Activated CD4-positive, alpha-beta T cell treated with anti-CD3 and anti-CD28 coated beads, Interleukin-2, amount 50 U/mL, for 16 hours (primary cell): Measurements from ENCODE around the gene OR10X1.

Experiments used
- DNase-seq: peaks from one replicate; pipeline ENCODE4 v3.0.0-alpha.2; 2020

Gene OR10X1, protein sequence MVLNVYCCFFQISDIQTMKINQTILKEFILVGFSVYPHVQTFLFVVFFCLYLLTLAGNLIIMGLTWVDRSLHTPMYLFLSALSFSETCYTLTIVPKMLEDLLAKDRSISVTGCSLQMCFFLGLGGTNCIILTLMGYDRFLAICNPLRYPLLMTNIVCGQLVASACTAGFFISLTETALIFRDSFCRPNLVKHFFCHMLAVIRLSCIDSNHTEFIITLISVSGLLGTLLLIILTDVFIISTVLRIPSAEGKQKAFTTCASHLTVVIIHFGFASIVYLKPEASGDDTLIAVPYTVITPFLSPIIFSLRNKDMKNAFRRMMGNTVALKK

DNA sequence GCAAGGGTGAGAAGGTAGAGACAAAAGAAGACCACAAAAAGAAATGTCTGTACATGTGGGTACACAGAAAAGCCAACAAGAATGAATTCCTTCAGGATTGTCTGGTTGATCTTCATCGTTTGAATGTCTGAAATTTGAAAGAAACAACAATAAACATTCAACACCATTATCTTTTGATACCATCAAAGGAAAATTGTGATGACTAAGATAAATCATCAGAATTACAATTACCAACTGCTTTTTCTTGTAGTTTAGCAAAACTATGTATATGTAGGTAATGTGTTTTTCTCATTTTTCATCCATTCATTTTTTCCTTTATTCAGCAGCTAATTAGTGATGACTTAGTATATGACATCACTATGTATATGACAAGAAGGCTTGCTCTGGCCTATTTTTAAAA is at the start of gene OR10X1:
Gene OR10X1 (minus strand): TSS at position 167 of the 400 bp plus-strand sequence. CDS start 0 bp downstream, at position 167.
- DNase-seq = no peak

DNA sequence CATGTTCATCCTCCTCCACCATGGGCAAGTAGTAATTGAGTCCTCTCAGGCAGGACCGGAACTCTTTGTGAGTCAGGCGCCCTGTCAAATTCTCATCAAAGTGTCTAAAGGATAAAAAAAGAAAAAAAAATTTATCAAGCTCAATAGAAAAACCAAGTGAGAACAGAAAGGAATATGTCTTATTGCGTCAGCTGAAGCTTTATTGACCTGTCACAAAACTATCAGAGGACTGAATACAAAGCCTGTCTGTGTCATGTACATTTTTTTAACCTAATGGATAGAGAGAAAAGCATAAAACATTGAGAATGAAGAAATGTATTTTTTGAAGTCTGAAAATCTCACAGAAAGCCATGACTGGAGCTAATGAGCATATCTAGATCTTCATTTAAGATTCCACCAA is 34.1 kb upstream of the OR10X1 start:
- no peak for DNase-seq

DNA sequence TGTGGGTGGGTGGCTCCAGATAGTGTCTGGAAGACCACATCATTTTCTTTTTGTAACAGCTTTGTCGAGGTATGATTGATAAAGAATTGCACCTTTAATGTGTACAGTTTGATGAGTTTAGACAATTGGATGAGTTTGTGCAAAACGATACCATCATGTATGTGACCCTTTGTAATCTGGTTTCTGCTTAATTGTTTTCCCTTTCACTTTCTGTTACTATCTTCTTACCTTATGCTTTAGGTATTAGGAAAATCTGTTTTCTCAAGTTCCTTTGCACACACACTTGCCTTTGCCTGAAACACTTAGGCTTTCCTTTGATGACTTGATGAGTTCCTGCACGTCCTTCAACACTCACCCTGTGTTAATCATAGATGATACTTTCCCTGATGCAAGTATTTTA is 32.2 kb upstream of the OR10X1 start:
- no peak for DNase-seq

DNA sequence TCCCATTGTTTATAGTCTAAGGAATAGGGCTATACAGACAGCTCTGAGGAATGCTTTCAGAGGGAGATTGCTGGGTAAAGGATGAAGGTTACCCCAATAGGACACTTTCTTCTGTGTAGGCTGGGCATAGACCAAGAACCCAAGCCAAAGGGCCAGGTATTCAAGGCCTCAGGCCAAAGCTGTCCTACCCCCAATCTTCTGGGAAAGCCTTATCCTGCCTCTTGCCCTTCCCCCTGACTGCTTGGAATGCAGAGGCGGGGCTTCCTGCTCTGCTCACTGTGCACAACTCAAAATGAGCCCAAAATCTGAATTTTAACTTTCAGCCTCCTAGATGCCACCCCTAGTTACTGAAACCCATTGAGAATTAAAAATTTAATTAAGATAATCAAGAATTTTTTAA is 27.6 kb upstream of the OR10X1 start:
- DNase-seq = no peak

DNA sequence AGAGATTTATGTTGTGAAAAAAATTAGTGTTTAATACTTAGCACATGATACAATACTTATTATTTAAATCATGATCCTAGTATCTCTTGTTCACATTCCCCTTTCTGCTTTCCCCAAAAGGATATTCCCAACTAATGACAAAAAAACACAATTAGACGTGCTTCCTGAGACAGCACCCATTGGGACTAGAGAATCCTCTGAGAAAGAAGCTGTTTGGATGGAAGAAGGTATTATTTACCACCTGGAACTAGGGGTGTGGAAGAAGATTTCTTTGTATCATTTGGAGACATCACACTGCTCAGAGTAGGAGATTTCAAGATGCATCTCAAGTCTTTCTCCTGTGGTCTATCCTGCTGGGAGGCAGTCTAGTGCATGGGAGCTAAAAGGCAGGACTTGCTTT is 25.3 kb upstream of the OR10X1 start, which contains the start of gene OR10Z1:
Gene OR10Z1 (plus strand): TSS at position 301 of the 400 bp plus-strand sequence. CDS start 1,171 bp downstream, outside the sequence.
- no peak for DNase-seq

DNA sequence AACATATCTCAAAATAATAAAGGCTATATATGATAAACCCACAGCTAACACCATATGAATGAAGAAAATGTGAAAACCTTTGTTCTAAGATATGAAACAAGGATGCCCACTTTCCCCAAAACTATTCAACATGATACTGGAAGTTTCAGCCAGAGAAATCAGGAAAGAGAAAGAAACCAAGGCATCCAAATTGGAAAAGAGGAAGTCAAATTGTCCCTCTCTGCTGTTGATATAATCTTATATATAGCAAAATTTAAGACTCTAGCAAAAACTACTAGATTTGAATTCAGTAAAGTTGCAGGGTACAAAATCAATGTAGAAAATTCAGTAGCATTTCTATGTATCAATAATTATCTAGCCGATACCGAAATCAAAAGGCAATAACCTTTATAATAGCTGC is 21.0 kb upstream of the OR10X1 start:
- no peak for DNase-seq

DNA sequence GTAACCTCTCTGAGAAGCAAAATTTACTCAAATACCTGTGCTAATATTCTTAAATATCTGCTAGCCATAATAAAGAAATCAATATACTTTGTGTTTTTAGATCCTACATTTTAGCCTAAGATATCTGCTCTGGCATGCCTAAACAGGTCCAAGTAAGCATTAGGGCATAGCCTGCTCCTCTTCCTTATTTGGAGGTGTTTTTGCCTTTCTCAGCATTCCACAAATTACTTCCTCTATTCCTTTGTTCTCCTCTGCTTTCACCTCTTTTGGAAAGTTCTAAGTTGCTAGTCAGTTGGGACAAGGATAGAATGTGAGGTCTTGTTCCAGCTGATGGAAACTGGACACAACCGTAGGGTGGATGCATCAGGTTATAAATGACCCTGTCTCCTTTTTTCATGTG is 7.2 kb upstream of the OR10X1 start:
- DNase-seq = no peak

DNA sequence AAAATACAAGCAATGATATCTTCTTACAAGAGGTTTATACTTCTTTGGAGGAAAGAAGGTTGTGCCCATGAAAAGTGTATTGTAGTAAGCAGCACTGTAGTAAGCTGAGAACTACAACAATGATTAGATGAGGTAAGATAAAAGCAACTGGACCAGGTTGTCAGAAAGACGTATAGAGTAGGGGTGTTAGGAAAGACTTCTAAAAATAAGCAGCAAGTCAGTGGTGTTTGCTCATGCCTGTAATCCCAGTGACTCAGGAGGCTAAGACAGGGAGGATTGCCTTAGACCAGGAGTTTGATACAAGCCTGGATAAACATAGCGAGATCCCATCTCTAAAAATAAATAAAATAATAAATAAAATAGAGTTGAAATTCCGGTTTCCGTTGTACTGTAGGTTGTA is 4.3 kb upstream of the OR10X1 start:
- DNase-seq = no peak

DNA sequence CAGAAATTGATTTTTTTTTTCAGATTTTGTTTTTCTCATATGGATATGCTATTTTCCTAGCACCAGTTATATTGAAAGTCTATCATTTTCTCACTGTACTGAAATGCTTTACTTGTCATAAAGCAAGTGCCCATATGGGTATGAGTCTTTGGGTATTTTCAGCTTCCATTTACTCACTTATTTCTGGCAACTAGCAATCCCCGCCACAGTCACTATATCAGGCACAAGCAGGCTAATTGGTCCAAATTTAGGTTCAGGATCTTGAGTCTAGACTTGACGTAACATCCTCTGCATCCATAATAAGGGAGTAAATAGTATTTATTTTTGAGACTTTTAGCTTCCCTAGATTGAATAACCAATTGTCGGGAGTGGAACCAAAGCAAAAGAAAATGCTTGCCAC is 2.1 kb downstream of the OR10X1 start:
- DNase-seq = no peak

DNA sequence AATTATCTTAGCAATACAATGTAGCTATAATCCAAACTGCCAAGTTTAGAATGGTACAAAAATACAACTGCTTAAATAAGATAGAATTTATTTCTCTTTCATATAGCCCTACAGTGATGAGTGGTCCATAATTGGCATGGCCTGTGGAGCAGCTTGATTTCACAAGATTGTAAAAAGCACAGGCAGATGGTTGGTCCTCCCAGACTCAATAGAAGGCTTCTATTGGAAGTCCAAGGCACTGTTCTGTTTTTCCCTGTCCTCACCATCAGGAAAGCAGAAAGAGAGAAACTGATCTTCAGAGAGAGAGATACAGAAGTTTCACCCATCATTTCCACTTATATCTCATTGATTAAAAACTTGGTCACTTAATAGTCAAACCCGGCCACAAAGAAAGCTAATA is 7.5 kb downstream of the OR10X1 start:
- DNase-seq = no peak

DNA sequence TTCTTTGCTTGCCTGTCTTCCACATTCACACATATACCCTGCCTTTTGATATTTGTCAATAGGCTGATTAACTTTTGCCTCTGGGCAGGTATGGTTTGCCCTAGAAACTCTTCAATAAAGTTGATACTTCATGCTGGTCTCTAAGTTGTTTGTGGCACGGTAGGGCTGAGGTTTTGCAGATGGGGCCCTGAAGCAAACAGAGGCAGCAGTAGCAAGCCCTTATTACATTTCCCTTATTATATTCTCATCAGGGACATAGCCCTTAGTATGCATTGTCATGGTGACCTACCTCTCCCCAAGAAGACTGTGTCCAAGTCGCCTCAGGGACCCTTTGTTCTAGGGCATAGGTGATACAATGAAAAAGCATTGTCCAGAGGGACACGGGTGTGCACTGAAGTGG is 9.2 kb downstream of the OR10X1 start, which contains the start of gene OR6P1:
Gene OR6P1 (minus strand): TSS at position 101 of the 400 bp plus-strand sequence. CDS start 6,976 bp downstream, outside the sequence.
- DNase-seq = no peak

DNA sequence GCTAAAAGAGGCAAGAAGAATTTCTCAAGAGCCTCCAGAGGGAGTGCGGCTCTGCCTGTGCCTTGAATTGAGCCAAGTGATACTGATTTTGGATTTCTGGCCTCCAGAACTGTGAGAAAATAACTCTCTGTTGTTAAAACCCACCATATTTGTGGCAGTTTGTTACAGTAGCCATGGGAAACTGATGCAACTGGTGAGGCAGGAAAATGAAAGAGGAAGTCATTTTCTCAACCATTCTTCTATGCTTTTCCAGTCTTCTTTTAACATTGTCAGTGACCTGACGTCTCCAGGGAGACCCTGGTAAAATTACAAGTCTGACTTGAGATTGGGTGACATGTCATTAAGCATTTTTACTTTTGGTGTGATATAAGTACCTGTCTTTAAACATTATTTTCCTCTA is 15.1 kb downstream of the OR10X1 start:
- no peak for DNase-seq

DNA sequence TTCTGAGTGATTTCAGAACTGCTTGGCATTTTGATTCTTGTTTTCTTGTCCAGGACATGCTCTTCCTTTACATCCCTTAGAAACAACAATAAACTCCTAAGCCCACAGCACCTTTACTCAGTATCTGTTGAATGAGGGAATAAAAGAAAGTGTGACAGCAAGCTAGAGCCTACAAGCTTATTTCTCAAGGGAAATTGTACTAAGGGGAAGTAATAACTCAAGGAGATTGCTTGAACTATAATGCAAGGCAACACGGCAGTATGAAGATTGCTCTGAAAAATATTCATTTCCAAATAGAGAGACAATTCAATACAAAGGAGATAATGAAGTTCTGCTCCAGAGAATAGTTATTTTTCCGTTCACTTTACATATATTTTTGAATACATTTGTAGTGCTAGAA is 15.8 kb downstream of the OR10X1 start:
- no peak for DNase-seq

DNA sequence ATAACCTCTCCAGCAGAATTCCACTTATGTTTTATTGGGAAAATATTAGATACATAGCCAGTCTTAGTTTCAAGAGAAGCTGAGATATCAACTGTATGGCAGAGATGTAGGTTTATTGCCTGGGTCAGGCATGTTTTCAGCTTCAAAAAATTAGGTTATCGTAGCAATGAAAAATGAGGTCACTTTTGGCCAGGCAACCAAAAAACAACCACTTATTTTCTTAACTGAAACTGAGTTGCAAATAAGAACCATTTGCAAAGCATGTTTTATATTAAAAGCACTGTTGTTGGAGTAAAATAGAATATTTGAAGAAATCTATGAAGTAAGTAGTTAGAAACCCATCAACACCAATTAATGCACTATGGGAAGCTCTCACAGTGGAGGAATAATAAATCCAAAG is 20.0 kb downstream of the OR10X1 start:
- no peak for DNase-seq

DNA sequence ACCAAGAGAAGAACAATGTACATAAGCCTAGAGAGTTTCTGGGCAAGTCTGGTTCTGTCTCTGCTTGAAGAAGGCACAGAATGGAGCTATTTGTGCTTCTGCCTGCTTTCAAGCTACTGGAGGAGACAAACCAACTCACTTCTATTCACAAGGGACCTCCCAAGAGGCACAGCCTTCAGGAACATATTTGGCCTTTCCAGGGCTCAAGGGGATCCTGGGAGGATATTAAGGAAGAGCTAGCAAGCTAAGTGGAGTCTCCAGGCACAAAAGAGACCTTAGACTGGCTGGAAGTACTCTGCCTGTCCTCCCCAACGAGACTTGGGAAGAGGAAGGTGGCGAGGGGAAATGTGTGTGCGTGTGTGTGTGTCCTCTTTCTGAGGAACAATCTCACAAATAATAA is 25.3 kb downstream of the OR10X1 start, which contains the start of gene OR6Y1:
Gene OR6Y1 (minus strand): TSS at position 54 of the 400 bp plus-strand sequence. CDS start 6,300 bp downstream, outside the sequence.
- no peak for DNase-seq

DNA sequence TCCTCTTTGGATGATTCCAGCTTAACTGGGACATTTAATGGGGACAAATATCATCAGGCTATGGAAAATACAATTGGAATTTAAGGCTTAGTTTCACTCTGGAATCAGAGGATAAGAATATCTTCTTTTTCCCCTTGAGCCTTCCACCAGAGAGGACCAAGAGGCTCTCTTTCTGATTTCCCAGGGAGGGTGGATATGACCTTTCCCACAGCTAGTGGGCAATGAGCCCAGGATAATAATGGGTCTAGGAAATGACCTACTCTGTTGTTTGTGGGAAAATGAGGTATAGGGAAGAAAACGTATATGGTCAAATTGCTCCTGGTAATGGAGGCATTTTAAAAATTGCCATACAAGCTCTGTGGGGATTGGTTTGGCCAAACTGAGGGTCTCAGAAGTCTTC is 27.4 kb downstream of the OR10X1 start:
- DNase-seq = no peak

DNA sequence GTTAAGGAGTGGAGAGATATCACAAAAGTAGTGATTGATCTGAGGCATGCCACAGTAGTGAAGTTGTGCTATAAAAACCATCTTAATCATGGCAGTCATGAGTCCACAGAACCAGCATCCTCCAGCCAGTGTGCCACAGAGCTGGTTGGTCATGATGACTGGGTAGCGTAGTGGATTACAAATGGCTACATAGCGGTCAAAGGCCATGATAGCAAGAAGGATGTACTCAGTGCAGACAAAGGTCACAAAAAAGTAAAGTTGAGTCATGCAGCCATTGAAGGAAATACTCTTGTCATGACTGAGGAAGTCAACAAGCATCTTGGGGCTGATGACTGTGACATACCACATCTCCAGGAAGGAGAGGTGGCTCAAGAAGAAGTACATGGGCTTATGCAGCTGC is 32.2 kb downstream of the OR10X1 start:
- DNase-seq = no peak

DNA sequence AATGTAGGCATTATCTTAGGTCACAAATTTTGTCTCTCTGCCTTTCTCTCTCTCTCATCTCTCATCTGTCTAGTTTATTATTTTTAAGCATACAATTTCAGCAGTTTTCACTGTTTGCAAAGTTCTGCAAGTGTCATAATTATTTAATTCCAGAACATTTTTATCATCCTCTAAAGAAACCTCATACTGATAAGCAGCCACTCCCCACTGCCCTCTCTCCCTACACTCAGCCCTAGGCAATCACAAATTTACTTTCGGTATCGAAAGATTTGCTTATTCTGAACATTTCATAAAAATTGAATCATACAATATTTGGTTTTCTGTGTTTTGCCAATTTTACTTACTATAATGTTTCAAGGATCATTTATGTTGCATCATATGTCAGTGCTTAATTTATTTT is 42.1 kb downstream of the OR10X1 start:
- DNase-seq = no peak

DNA sequence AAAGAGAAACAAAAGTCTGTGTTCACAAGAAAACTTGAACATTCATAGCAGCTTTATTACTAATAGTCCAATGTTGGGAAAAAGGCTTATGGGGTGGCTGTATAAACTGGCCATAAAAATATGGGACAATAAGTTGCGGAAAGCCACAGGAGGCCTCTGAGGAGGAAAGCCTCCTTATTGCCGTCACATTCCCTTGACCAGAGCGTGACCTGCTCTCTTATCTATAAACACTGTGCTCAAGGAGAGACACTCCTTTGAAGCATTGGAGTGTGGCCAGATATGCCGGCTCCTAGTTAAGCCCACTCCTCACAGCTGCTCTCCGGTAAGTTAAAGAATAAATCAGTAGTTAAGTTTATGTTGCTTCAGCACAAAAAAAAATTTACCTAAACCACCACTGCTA is 45.2 kb downstream of the OR10X1 start:
- no peak for DNase-seq
